K562 (cell line): ENCODE data around the gene ACSF3. TPM values are rescaled to one million over a fixed set of nuclear protein-coding genes. Genes with fewer than 3 reads are reported as not detected.
A peak's percentile ranks its signal among the peaks of the same experiment; 100 is the strongest.

Experiments
- ATAC-seq: fragments of 200-7000 bp; cut with Tn5 transposase; 3 replicates; pipeline ENCODE4 v1.9.1; 2020; ENCODE audit warnings: moderate library complexity
- BruUV-seq: library from RNA; stranded (reverse); fragments of 400-500 nt; replicated peaks from 2 replicates; lab custom pipeline; 2021; lab: Mats Ljungman, UMichigan
- CTCF ChIA-PET: fragments of 300-600 bp; formaldehyde crosslinking; extraction: SDS; loops from one replicate; lab custom pipeline; 2021; ENCODE audit warnings: low intra/inter-chr PET ratio; lab: Yijun Ruan, JAX
- POLR2A ChIA-PET: fragments of 300-600, 350-650 bp; sonication (Branson Sonifier 250); formaldehyde crosslinking; extraction: SDS; loops from one replicate; lab custom pipeline; 2021; ENCODE audit warnings: antibody characterized with exemption, inconsistent platforms; lab: Yijun Ruan, JAX
- DNase-seq, 4 experiments: peaks; one replicate each; pipeline versions ENCODE4 v3.0.0 to v3.0.0-alpha.2; 2011 to 2018; ENCODE audit warnings: low spot score in 3 of 4, mixed read lengths in 3 of 4; ENCODE audit errors: extremely low read depth in 1 of 4
- FAIRE-seq: peaks from 2 replicates; lab custom pipeline; 2011; peaks lifted over from hg19 to GRCh38; lab: Jason Lieb, UNC
- H2AFZ ChIP-seq: 2 replicates; pipeline ENCODE4 v1.6.0; 2011; ENCODE audit warnings: low read depth, low read length, control low read depth, inconsistent platforms
- H3K27ac ChIP-seq: fragments of 200-600 bp; 3 replicates; pipeline ENCODE4 v1.8.0; 2011; ENCODE audit warnings: low read depth, mild to moderate bottlenecking, control low read depth, inconsistent platforms, low read length, moderate library complexity, mixed read lengths; ENCODE audit errors: extremely low read depth
- H3K27me3 ChIP-seq, 2 experiments: fragments of 300-600 bp in 1 of 2; 2 replicates in 1 of 2; 3 replicates in 1 of 2; pipeline versions ENCODE4 v1.6.0 to v1.8.0; 2011; ENCODE audit warnings: inconsistent platforms in 2 of 2, low read length in 2 of 2, mild to moderate bottlenecking in 1 of 2, mixed read lengths in 1 of 2, moderate library complexity in 1 of 2; ENCODE audit not compliant: control insufficient read depth in 2 of 2, insufficient read depth in 2 of 2
- H3K36me3 ChIP-seq: fragments of 300-600 bp; 3 replicates; pipeline ENCODE4 v1.8.0; 2011; ENCODE audit warnings: mild to moderate bottlenecking, low read length, inconsistent platforms; ENCODE audit not compliant: control insufficient read depth, insufficient read depth
- H3K4me1 ChIP-seq, 2 experiments: fragments of 200-600 bp in 1 of 2; replicated peaks in 1 of 2; 2 replicates in 1 of 2; 3 replicates in 1 of 2; pipeline versions ENCODE4 v1.5.1 to v1.8.0; 2011; ENCODE audit warnings: inconsistent platforms in 2 of 2, low read length in 2 of 2, mild to moderate bottlenecking in 1 of 2, mixed read lengths in 1 of 2, moderate library complexity in 1 of 2; ENCODE audit not compliant: control insufficient read depth in 2 of 2, insufficient read depth in 2 of 2
- H3K4me2 ChIP-seq: 2 replicates; pipeline ENCODE4 v1.6.1; 2011; ENCODE audit warnings: low read length, control low read depth, inconsistent platforms, mixed read lengths; ENCODE audit not compliant: insufficient read depth
- H3K4me3 ChIP-seq: fragments of 200-600 bp; sonication (generic), shearing (Covaris generic); 2 replicates; pipeline ENCODE4 v1.5.1; 2016; ENCODE audit warnings: control low read depth, inconsistent platforms
- H3K79me2 ChIP-seq: fragments of 200-600 bp; 3 replicates; pipeline ENCODE4 v1.8.0; 2011; ENCODE audit warnings: low read length, inconsistent platforms; ENCODE audit not compliant: control insufficient read depth, insufficient read depth
- H3K9ac ChIP-seq, 2 experiments: 2 replicates each; pipeline versions ENCODE4 v1.6.0 to v1.6.1; 2011; ENCODE audit warnings: low read depth in 2 of 2, low read length in 2 of 2, control low read depth in 1 of 2, inconsistent platforms in 1 of 2, mild to moderate bottlenecking in 1 of 2, mixed read lengths in 1 of 2; ENCODE audit not compliant: insufficient read depth in 1 of 2
- H3K9me1 ChIP-seq: one replicate; pipeline ENCODE4 v1.6.0; 2011; ENCODE audit warnings: inconsistent platforms, mild to moderate bottlenecking, low read length, moderate library complexity; ENCODE audit not compliant: control insufficient read depth, insufficient read depth
- H3K9me3 ChIP-seq: replicated peaks from 2 replicates; pipeline ENCODE4 v1.5.1; 2011; ENCODE audit warnings: low read depth, low read length, inconsistent platforms; ENCODE audit not compliant: control insufficient read depth, insufficient read depth
- H4K20me1 ChIP-seq: replicated peaks from 2 replicates; pipeline ENCODE4 v1.6.1; 2011; ENCODE audit warnings: low read length, inconsistent platforms, mixed read lengths; ENCODE audit not compliant: control insufficient read depth, insufficient read depth
- BRD4 ChIP-seq: fragments of 200-600 bp; sonication (generic); IDR thresholded peaks from 2 replicates; pipeline ENCODE4 v1.6.1; 2017; ENCODE audit warnings: inconsistent platforms
- E2F1 ChIP-seq: sonication (generic); formaldehyde crosslinking; IDR thresholded peaks from 2 replicates; pipeline ENCODE4 v1.8.1; 2023; ENCODE audit warnings: mild to moderate bottlenecking, missing genetic modification reagents, moderate library complexity
- GATA2 ChIP-seq: sonication (generic); formaldehyde crosslinking; IDR thresholded peaks from 2 replicates; pipeline ENCODE4 v1.4.0; 2020; ENCODE audit warnings: mild to moderate bottlenecking, missing genetic modification reagents
- HCFC1 ChIP-seq: IDR thresholded peaks from 2 replicates; pipeline ENCODE4 v1.6.1; 2012; ENCODE audit warnings: low read depth, low read length, improper control_type of control experiment
- HINFP ChIP-seq: fragments of 450-650 bp; conservative IDR thresholded peaks from 2 replicates; pipeline ENCODE4 v1.6.1; 2016; ENCODE audit warnings: missing genetic modification characterization, low read depth, mild to moderate bottlenecking, control low read depth, missing compliant biosample characterization
- MEF2A ChIP-seq: IDR thresholded peaks from 2 replicates; pipeline ENCODE4 v1.6.1; 2011; ENCODE audit warnings: low read depth, mild to moderate bottlenecking, low read length, moderate library complexity; ENCODE audit not compliant: control insufficient read depth
- MTA3 ChIP-seq: fragments of 450-650 bp; formaldehyde crosslinking; IDR thresholded peaks from 2 replicates; pipeline ENCODE4 v1.6.1; 2017; ENCODE audit warnings: mild to moderate bottlenecking, borderline replicate concordance
- NFXL1 ChIP-seq: fragments of 450-650 bp; formaldehyde crosslinking; IDR thresholded peaks from 2 replicates; pipeline ENCODE4 v1.4.0; 2021; ENCODE audit warnings: mild to moderate bottlenecking
- SMARCA5 ChIP-seq: fragments of 450-650 bp; IDR thresholded peaks from 2 replicates; pipeline ENCODE4 v1.6.1; 2016
- SP1 ChIP-seq: sonication (generic); formaldehyde crosslinking; IDR thresholded peaks from 2 replicates; pipeline ENCODE4 v1.8.1; 2022; ENCODE audit warnings: mild to moderate bottlenecking, missing genetic modification reagents
- TBL1XR1 ChIP-seq, 2 experiments: IDR thresholded peaks; 2 replicates each; pipeline ENCODE4 v1.6.1; 2012; ENCODE audit warnings: improper control_type of control experiment in 2 of 2, low read length in 2 of 2, mild to moderate bottlenecking in 1 of 2
- TEAD4 ChIP-seq, 2 experiments: sonication (generic) in 1 of 2; formaldehyde crosslinking in 1 of 2; IDR thresholded peaks; 2 replicates each; pipeline versions ENCODE4 v1.6.1 to v1.8.0; 2012 to 2022; ENCODE audit warnings: borderline replicate concordance in 1 of 2, inconsistent platforms in 1 of 2, low read length in 1 of 2, mild to moderate bottlenecking in 1 of 2, missing genetic modification reagents in 1 of 2
- XRCC3 ChIP-seq: fragments of 450-650 bp; IDR thresholded peaks from 2 replicates; pipeline ENCODE4 v1.6.1; 2017; ENCODE audit warnings: mild to moderate bottlenecking, moderate library complexity
- ZNF280A ChIP-seq: fragments of 450-650 bp; IDR thresholded peaks from 2 replicates; pipeline ENCODE4 v1.6.1; 2018; ENCODE audit warnings: mild to moderate bottlenecking, low read depth; ENCODE audit not compliant: partially characterized antibody
- ZNF444 ChIP-seq: fragments of 250-450 bp; sonication (Bioruptor Pico); IDR thresholded peaks from 2 replicates; pipeline ENCODE4 v1.4.0; 2020; ENCODE audit warnings: mild to moderate bottlenecking, moderate library complexity
- WGBS: fragments of 100-300 bp; shearing (Covaris generic); methylation state at CpG from one replicate; pipeline ENCODE4 v1.1.6; 2016; ENCODE audit warnings: low coverage, mixed read lengths; ENCODE audit not compliant: insufficient coverage; ENCODE audit errors: missing lambda C conversion rate; 5-methylcytosine and 5-hydroxymethylcytosine counted together
- in situ Hi-C: fragments of 300-500 bp; cut with MboI; formaldehyde crosslinking; loops from 4 replicates; pipeline ENCODE4 v1.15.0; 2018; ENCODE audit warnings: inconsistent platforms, mixed read lengths
- intact Hi-C: fragments of 100-400 bp; cut with micrococcal nuclease; formaldehyde crosslinking; loops from 2 replicates; pipeline ENCODE4 v1.14.2; 2022
- polyA plus RNA-seq, 8 experiments: library from polyadenylated mRNA; depleted of rRNA in 4 of 8; stranded (reverse) in 5 of 8; unstranded in 3 of 8; fragments of >200 nt; fragmentation: Nextera tagmentation in 2 of 8; fragmentation: Illumina TruSeq in 1 of 8; extraction: Ambion mirVana in 2 of 8; extraction: Trizol in 1 of 8; gene quantifications; 2 replicates each; pipeline versions ENCODE4 v1.2.1 to v1.2.3, GENCODE V29; 2011 to 2014; ENCODE audit warnings: inconsistent platforms in 1 of 8, missing spikeins in 1 of 8
- total RNA-seq, 7 experiments: library from RNA; depleted of rRNA in 6 of 7; stranded (reverse); fragments of >200 nt in 6 of 7; fragmentation: Illumina TruSeq in 2 of 7; extraction: Trizol in 2 of 7; gene quantifications; 2 replicates each; pipeline versions ENCODE4 v1.2.1 to v1.2.3, GENCODE V29; 2011 to 2021; ENCODE audit warnings: low replicate concordance in 1 of 7
- TF ChIP-seq, protein P1 (sequence below): fragments of 450-650 bp; IDR thresholded peaks from one replicate; pipeline ENCODE4 v1.6.1; 2018; ENCODE audit warnings: mild to moderate bottlenecking, moderate library complexity; ENCODE audit not compliant: partially characterized antibody

ACSF3 gene
- total and polyA plus RNA-seq, 9 of the 15 experiments (the other 6 are each of a cell fraction or from before 2014, with no cell fraction given) = 0.77 to 32.8 (median 14.7) TPM

DNA sequence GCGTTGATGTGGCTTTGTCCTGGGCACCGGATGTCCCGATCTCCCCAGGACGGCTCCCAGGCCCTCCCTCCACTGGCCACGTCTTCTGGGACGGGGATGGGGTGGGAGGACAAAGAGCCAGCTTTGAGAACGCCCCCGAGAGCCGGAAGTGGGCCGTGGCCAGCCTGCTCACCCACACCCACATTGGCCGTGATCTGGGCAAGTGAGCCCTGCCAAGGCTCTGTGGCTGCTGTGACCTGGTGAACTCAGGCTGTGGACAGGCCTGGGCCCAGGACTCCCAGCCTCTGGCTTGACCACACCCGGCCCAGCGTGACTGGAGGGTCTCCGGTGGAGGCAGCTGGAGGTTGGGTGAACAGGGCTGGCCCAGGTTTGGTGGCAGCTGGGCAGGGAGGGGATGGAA, 81.2 kb downstream of the ACSF3 start:
- H3K27me3 ChIP-seq = peaks cover 0 to 41% of the 10 kb centered on the region in 2 experiments; a peak in 2 of 5 replicates
- no peak overlapping the region for H3K4me3 ChIP-seq
- no peak for TF ChIP-seq MEF2A
- no peak for TF ChIP-seq NFXL1 (CRISPR knock-in tag)
- TF ChIP-seq HCFC1 = no peak
- TF ChIP-seq SP1 (CRISPR knock-in tag) = no peak
- TF ChIP-seq ZNF444 (CRISPR knock-in tag) = no peak
- no peak for TF ChIP-seq GATA2 (CRISPR knock-in tag)
- TF ChIP-seq TBL1XR1 (IDR thresholded peaks at IDR 0.05; ENCODE audit: low read length in 2 of 2) = no peak
- no peak for TF ChIP-seq MTA3
- TF ChIP-seq HINFP (tag) = no peak
- TF ChIP-seq, protein P1, sequence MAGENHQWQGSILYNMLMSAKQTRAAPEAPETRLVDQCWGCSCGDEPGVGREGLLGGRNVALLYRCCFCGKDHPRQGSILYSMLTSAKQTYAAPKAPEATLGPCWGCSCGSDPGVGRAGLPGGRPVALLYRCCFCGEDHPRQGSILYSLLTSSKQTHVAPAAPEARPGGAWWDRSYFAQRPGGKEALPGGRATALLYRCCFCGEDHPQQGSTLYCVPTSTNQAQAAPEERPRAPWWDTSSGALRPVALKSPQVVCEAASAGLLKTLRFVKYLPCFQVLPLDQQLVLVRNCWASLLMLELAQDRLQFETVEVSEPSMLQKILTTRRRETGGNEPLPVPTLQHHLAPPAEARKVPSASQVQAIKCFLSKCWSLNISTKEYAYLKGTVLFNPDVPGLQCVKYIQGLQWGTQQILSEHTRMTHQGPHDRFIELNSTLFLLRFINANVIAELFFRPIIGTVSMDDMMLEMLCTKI = no peak
- no peak for TF ChIP-seq ZNF280A
- no peak for TF ChIP-seq SMARCA5
- no peak for TF ChIP-seq XRCC3
- TF ChIP-seq TEAD4 (IDR thresholded peaks at IDR 0.05; ENCODE audit: low read length) = no peak
- TF ChIP-seq TEAD4 (CRISPR knock-in tag; IDR thresholded peaks at IDR 0.05; ENCODE audit: borderline replicate concordance) = no peak
- no peak for TF ChIP-seq E2F1 (CRISPR knock-in tag)
- TF ChIP-seq BRD4 = no peak
- TF ChIP-seq, all 486 proteins: peak for 0
- Histone ChIP-seq H2AFZ (no peak overlapping the region), H3K4me2 (no peak overlapping the region), H3K79me2 (no peaks in the 10 kb centered on the region), H3K9me3 (no peaks in the 10 kb centered on the region), H3K36me3 (no peaks in the 10 kb centered on the region), H4K20me1 (peaks cover 3% of the 10 kb centered on the region; the same call in 1 of the 2 replicates), H3K9me1 (no peaks in the 10 kb centered on the region), H3K9ac (peak overlapping the region in 1 of 2 experiments; percentile 42; a peak in 1 of 4 replicates), H3K27ac (no peak overlapping the region), H3K4me1 (peaks cover 10 to 91% of the 10 kb centered on the region in 2 experiments; a peak in 4 of 5 replicates)
- no TSS peak for BruUV-seq
- ATAC-seq (no peak), DNase-seq (no peak), FAIRE-seq (no peak)
- ChIA-PET CTCF (no interaction called here), POLR2A (interaction anchor here (1.6 kb wide), 1 partner anchor 8 kb away, joined by 6 read pairs; no protein-coding TSS in a partner anchor)
- intact Hi-C loops (no loop called here), in situ Hi-C loops (no loop called here)
- 40% methylated on average over 14 of the region's 14 CpGs for WGBS
